Amniotic stem cell (primary cell): ENCODE results near the gene ADCY2.

ENCODE experiments used
- DNase-seq: peaks from one replicate; lab custom pipeline; 2025; lab: John Stamatoyannopoulos, UW

Gene ADCY2

DNA sequence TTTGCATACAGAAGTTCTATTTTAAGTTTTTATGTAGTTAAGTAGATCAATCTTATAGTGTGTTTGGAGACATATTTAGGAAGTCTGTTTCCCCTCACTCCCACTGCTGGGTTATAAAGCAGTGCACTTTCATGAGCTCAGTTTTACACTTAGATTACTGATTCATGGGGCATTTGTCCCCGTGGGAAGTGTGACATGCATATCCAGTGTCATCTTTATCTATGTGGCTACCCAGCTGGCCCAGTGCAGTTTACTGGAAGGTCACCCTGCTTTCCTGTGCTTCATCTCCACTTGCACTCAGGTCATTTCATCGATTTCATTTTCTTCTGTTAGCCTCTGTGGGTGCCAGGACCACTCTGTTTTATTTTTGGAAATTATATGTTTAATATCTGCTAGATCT is 49.1 kb downstream of the ADCY2 start:
- no peak for DNase-seq

DNA sequence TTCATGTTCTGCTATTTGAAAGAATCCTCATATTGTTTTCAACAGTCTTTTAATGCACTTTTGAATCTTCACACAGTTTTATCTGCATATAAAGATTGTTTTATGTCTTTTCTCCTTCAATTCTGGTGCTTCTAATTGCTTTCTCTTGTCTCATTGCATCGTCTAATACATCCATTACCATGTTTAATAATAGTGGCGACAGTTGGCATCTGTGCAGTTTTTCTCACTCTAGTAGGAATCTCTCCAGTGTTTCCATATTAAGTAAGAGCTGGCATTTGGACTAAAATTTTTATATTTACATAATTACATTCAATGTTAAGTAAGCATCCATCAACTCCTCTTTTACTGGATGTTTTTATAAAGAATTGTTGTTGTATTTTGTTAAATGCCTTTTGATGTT is 49.9 kb downstream of the ADCY2 start:
- no peak for DNase-seq

DNA sequence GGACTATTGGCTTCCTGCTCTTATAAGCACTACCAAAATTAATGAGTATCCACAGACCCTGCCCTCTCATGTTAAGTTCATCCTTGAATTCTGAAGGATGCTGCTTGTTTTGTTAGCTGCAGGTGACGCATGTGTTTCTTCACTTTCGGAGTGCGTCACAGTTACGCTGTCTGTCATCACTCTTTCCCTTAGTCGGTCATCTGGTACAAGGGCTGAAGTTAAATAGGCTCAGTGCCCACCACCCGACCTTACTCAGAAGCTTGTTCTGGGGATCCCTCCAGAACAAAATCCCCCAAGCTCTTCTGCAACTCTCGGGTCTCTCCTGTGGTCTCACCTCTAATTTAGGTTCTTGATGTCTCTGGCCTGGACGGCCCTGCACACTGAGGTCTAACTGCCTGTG is 51.0 kb downstream of the ADCY2 start:
- no peak for DNase-seq

DNA sequence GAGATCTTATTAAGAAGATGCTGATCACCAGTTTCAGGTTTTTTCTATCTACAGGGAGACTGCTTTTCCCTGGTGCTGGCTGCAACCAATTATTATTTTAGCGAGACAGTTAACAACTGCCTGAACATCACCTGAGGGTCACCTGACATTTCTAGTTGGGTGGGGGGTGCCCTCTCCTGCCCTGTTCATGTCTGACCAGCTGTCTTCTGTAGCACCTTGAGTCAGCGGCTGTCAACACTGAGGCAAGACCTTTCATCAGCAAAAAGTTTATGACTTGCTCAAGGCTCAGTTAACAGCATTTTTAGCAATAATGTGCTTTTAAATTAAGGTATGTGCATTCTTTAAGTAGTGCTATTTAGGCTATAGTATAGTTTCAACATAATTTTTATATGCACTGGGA is 58.0 kb downstream of the ADCY2 start:
- no peak for DNase-seq

DNA sequence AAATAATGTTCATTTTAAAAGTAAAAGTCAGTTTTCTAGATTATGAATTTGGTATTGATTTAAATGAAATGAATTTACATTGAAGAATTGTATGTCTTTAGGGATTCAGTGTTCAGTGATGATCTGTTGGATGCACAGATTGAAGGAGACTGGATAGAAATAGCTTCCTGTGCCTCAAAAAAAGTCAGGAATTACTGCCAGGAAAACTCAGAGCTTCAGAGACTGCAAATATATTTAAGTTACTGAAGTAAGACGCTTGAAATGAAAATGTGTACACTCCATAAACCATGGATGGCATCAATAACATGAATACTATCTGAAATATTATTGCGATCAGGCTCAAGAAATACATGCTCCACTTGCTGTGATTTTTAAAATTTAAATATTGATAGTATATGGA is 60.3 kb downstream of the ADCY2 start:
- DNase-seq = no peak

DNA sequence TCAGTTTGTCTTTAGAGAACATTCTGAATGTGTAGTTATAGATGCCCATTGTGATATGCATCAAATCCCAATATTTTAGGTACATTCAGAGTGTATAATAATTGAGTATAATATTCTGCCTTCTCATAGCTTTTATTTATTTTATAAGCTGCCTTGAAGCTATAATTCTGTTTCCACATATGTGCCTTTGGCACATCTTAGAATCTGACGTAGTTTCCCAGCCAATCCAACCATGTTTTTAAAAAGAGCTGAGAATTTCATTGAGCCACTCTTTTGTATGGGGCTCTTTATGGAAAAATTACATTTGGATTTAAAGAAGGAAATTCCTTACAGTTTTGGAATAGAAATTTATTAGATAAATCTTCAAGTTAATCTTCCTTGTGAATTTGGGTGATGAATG is 65.4 kb downstream of the ADCY2 start:
- DNase-seq = no peak

DNA sequence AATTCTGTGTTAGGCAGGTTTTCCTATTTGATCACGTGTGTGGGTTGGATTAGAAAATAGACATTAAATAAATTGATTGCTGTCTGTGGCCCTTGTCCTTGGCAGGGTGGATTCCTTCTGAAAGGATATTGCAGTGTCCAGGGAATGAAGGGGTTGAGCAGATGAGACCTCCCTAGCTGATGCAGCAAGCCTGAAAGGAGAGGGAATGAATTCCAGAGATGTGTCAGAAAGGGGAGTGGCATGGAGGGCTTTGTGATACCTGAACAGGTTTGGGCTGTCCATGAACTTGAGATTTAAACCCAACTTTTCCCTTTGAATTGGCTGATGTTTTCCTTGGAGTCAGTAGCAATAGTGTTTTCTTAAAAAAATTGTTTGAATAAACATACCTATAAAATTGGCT is 66.8 kb downstream of the ADCY2 start:
- no peak for DNase-seq

DNA sequence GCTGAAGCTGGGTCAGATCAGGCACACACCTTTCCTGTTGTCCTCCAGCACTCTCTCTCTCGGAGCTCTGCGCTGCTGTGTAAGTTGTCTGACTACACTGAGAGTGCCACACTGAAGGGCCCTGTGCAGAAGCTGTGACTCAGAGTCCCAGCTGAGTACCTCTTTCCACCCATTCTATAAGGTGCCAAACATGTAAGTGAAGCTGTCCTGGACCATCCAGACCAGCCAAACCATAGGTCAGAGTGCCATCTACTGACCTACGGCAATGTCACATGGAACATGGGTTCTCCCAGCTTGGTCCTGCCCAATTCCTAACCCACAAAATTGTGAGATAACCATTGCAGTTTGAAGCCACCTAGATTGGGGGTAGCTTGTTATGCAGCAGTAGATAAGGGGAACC is 68.2 kb downstream of the ADCY2 start:
- DNase-seq = no peak

DNA sequence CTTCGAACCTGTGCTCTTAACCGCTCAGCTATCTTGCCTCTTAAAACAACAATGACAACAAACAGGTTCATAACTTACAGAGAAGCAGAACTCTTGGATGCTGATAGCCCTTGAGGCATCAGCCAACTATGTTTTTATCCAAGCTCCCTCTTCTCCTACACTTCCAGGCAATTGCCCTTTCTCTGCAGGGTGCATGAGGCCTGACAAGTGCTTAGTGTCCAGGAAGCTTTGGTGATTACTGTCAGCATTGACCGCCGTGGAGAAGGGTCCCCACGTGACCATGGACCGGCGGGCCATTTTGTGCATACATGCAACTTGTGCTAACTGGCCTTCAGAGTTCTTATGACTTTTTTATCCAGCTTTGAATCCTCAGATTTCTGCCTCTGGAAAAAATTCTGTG is 71.2 kb downstream of the ADCY2 start:
- DNase-seq = no peak

DNA sequence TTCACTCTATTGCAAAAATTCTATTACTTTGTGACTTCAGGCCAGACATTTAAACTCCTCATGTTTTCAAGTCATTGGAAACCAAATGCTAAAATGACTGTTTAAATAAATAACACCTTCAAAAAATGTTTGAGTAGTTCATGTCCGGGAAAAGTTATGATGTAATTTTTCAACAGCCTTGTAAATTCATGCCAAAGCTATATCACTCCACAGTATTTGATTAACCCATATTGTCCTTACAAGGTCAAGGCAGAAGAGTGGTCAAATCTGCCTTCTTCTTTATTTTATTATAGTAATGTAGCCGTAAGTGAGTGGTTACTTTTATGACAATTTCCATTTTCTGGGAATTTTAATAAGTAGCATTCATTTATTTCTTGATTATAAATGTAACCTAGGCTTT is 72.8 kb downstream of the ADCY2 start:
- DNase-seq = no peak

DNA sequence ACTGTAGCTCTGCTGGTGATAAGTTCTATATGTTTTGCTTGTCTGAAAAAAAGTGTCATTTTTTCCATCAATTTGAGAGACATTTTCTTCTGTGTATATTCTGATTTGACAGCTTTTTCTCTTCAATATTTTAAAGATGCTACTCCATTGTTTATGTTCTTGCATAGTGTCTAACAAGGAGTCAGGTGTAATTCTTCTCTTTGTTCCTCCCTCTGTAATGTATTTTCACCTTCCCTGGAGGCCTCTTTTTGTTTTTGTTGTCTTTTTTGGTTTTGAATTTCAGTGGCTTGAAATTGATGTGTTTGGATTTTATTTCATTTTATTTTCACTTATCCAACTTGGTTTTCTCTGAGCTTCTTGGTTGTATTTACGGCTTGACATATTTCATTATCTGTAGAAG is 75.8 kb downstream of the ADCY2 start:
- no peak for DNase-seq

DNA sequence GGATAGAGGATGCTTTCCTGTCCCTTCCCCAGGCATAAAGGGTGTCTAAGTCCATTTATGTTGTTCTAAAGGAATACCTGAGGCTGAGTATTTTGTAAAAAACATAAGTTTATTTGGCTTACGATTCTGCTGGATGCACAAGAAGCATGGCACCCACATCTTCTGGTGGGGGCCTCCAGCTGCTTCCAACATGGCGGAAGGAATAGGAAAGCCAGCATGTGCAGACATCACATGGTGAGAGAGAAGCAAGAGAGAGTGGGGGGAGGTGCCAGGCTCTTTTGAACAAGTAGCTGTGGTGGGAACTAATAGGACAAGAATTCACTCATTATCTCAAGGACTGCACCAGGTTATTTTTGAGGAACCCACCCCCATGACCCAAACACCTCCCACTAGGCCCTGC is 77.2 kb downstream of the ADCY2 start:
- no peak for DNase-seq

DNA sequence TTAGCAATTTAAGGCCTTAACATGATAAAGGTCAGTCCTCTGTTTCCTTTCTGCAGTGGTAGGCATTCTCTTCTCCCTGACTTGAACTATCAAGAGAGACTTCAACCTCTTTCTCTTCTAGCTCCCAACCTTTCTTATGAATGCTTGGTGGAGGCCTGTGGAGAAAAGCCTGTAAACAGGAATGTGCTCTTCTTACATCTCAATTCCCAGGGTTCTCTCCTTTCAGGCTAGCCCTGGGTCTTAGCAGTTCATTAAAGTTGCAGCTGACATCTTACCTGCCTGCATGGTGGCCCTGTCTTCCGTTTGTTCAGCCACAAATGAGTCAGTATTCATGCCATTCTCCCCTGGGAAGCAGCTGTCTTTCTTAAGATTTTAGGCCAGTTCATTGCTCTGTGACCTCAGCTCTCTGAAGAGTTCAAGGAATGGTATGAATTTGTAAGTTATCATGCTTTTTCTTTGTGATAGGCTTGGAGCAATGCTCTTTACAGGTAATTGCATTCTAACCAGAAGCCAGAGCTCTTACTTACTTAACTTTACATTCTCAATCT is 77.8 kb downstream of the ADCY2 start:
- DNase-seq = no peak

DNA sequence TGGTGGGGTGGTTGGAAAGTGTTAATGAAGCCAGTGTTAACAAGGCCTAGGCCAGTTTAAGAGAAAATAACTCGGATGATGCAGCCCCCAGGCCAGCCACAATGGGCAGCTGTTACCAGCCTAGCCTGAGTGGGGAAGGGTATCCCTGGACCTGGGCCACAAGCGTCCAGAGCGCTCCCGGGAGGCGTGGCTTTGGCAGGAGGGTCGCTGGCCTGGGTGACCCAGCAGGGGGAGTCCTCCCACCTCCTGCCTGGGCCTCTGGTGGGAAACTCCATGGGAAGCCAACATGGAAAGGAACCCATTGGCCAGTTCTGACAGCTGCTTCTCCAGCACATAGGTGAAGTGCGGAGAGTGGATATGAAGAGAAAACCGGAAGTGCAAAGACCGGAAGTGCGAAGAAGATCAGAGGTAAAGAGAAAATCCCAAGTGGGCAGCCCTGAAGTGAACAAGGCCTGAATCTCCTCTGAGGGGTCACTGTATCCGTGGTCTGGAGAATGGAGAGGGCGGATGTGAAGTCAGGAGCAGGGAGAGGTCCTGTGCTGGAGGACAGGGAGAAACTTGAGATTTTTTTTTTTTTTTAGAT is 79.0 kb downstream of the ADCY2 start:
- DNase-seq = no peak

DNA sequence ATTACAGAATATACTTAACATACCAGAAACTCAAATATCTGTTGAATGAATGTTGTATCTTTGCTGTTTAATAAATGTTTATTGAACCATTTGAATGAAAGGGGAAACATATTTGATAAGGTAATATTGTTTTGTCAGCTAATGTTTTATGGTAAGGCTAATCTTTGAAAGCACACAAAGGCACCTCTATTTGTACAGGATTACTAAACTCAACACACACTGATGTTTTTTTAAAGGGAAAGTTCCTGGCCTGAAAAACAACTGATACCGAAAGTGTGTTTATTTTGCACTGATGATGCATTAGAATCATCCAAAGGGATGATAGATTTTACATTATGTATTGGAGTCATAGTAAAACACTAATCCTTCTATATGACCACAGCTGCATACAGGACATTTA is 82.5 kb downstream of the ADCY2 start:
- DNase-seq = no peak

DNA sequence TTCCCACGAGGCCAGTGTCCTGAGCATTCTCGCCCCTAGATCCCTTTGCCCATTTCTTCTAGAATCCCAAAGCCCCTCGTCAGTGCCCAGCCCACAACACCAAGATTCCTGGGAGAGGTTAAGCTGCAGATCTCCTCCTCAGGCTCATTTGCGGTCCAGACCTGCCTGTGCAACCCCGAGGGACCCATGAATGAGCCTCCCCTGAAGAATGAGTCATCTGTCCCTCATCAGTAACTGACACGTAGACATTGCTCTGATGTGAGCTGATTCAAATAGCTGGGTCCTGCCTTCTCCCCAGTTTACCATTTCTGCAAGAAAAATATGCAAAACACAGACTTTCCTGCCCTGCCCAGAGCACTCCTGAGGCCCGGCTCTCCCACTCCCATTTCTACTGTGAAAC is 92.8 kb downstream of the ADCY2 start:
- DNase-seq = no peak

DNA sequence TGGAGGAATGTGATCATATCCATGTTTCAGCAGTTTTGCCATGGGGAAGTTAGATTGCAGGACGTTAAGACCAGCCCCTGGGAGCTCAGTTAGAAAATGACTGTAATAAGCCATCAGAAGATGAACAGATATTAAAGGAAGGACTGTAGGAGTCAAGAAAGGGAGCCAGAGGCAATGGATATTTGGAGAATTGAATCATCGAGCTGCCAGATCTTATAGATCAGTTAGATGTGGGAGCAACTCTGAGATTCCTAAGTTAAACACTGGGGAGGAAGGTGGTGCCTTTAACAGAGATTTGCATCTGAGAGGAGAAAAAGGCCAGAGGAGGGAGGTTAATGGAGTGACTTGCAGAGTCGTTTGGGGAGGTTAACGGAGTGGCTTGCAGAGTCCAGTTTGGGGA is 96.4 kb downstream of the ADCY2 start:
- no peak for DNase-seq

DNA sequence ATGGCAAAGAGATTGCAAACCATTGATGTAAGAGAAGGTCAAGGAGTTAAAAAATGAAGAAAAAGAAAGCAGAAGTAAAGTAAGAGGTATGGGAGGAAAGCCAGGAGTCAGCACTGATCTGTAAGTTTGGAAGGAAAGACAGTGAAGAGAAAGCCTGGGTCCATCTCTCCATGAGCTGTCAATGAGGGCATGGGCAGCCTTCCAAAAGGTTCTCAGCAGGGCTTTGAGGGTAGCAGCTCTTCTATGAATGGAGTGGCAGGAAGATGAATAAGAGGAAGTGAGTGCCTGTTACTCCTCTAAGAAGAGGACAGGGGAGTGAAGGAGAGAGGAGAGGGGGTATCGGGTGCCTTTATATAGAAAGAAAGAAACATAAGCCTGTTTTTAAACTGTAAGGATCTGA is 97.1 kb downstream of the ADCY2 start:
- no peak for DNase-seq

DNA sequence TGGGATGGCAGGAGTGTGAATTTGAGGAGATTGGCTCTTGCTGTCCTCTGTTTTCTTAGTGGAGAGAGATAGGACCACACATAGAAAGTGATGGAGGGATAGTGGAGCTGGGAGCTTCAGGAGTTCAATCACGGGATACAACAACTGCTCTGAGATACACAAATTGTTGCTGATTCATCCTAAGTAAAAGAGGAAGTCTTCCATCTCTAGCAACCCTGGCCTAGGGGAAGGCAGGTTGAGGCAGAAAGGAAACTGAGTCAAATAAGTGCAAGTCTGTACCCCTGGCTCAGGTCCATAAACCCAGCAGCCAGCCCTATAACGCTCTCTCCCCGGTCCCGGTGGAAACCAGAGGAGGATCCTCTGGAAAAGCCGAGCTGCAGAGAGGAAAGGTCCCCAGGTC is 97.7 kb downstream of the ADCY2 start:
- DNase-seq = no peak

DNA sequence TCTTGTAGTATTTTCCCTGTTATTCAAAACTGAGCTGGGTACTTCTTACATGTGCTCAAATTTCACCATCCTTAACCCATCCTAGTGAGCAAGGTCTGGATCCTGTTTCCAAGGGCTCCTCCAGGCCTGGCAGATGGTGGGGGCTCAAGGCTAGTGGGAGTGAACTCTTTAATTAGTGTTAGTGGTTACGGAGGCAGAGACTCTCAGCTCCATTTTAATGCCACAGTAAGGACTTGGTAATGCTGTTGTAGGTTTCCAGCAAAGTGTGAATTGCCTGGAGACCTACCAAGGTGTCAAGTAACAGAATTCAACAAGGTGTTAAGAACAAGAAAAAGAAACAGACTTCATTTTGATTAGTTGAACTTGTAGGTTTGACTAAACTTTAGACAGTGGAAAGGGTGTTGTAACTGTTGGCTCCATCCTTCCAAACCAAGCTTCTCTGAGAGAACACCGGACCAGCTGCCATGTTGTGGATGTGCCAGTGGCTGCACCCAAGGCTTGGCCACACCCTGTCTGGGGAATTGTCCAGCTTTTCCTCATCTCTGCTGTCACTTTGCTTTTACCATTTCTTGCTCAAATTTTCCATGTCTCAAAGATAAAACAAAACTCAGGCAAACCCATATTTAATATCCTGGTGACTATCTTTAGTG is 98.7 kb downstream of the ADCY2 start:
- no peak for DNase-seq

DNA sequence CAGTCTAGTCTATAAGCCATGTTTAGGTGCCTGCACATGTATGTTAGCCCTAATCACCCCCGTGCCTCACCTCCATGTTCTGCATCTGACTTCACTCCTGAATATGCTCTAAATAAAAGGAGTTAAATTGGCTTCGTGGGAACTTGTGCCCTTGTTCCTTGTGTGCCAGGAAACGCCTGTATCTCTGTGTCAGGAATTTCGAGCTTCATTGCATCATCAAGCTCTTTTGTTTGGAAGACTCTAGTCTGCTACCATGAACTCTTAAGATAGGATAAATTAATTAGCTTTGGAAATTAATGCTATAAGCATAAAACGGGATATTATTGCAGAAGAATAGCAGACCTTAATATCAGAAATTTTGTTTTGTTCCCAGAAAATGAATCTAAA is 99.2 kb downstream of the ADCY2 start:
- no peak for DNase-seq

DNA sequence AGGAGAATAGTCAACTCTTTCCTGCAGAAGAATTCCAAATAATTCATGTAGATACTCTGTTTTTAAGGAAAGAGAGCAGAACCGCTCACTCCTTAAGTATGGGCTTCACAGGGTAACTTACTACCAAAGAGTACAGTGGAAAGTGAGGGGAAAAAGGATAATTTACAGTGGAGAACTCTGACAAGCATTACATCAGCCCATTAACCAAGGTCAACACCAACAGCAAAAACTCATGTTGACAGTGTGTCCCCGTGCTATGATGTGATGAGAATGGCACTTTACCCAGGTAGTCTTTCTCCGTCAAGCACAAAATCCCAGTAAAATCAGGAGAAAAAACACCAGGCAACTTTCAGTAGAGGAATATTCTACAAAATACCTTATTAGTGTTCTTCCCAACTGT is 104.3 kb downstream of the ADCY2 start:
- DNase-seq = no peak

DNA sequence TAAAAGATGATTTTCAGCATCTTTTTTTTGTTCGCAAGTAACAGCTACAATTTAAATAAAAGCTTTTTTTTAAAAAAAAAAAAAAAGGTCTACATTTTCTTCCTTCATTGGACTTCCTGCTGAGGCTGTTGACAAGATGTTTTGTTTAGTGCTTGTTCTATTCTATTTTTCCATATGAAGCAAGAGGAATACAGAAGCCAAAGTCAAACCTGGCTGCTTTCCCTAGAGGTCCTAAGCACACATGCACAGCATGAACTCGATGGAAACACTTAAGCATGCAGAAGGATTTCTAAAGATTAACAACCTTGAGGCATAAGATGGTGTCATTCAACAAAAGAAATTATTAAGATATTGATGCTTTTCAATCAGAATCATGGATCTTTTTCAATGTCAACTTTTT is 105.1 kb downstream of the ADCY2 start:
- DNase-seq = no peak

DNA sequence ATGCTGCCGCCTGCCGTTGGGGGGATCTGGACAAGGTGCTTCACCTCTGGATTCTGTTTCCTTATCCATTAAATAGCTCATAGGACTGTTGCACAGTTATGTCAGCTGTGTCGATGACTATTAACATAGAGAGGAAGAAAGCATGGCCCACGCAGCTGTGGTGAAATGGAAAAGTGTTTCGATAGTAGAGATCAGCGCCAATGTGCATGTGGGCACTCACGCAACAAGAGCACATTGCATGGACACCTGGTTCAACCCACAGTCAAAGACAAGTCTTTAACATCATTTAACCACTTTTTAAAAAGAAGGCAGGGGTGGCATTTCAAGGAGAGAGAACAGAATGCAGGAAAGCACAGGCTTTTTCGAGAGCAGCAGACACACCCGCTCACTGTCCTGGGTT is 107.6 kb downstream of the ADCY2 start:
- DNase-seq = no peak
